HepG2 (cell line): ENCODE data around the gene TRIM31. TPM values are rescaled to one million over a fixed set of nuclear protein-coding genes. Genes with fewer than 3 reads are reported as not detected.

Experiments used
- ATAC-seq: fragments of 200-7000 bp; cut with Tn5 transposase; 3 replicates; pipeline ENCODE4 v1.9.1; 2020; ENCODE audit warnings: mild to moderate bottlenecking, moderate library complexity
- BruUV-seq: library from RNA; stranded (reverse); fragments of 400-500 nt; replicated peaks from 2 replicates; lab custom pipeline; 2021; lab: Mats Ljungman, UMichigan
- CTCF ChIA-PET: fragments of 300-600 bp; formaldehyde crosslinking; extraction: SDS; loops from one replicate; lab custom pipeline; 2021; ENCODE audit warnings: low total read pairs, inconsistent platforms, low intra/inter-chr PET ratio; lab: Yijun Ruan, JAX
- POLR2A ChIA-PET: fragments of 350-600 bp; sonication (Branson Sonifier 250); formaldehyde crosslinking; loops from one replicate; lab custom pipeline; 2020; ENCODE audit warnings: antibody characterized with exemption, inconsistent platforms; lab: Yijun Ruan, JAX
- DNase-seq: peaks from one replicate; pipeline ENCODE4 v3.0.0-alpha.2; 2015; ENCODE audit warnings: low spot score
- FAIRE-seq: peaks from 3 replicates; lab custom pipeline; 2011; peaks lifted over from hg19 to GRCh38; lab: Jason Lieb, UNC
- H2AFZ ChIP-seq: one replicate; pipeline ENCODE4 v1.6.1; 2011; ENCODE audit warnings: low read length, inconsistent platforms
- H3K27ac ChIP-seq: fragments of 300-600 bp; 3 replicates; pipeline ENCODE4 v1.8.0; 2011; ENCODE audit warnings: mixed run types, mild to moderate bottlenecking, mixed read lengths, low read length, inconsistent platforms; ENCODE audit not compliant: insufficient read depth; ENCODE audit errors: extremely low read length
- H3K27me3 ChIP-seq, 2 experiments: fragments of 200-600 bp in 1 of 2; 2 replicates in 1 of 2; 3 replicates in 1 of 2; pipeline versions ENCODE4 v1.6.0 to v1.8.0; 2011; ENCODE audit warnings: low read length in 2 of 2, mild to moderate bottlenecking in 2 of 2, moderate library complexity in 2 of 2, inconsistent platforms in 1 of 2; ENCODE audit not compliant: insufficient read depth in 2 of 2, control insufficient read depth in 1 of 2
- H3K36me3 ChIP-seq, 2 experiments: fragments of 200-600 bp in 1 of 2; replicated peaks in 1 of 2; 2 replicates in 1 of 2; 3 replicates in 1 of 2; pipeline versions ENCODE4 v1.5.1 to v1.8.0; 2011; ENCODE audit warnings: low read length in 2 of 2, inconsistent platforms in 1 of 2; ENCODE audit not compliant: insufficient read depth in 2 of 2, control insufficient read depth in 1 of 2
- H3K4me1 ChIP-seq: 2 replicates; pipeline ENCODE4 v1.5.1; 2012; ENCODE audit warnings: low read length, inconsistent platforms; ENCODE audit not compliant: insufficient read depth
- H3K4me2 ChIP-seq: 2 replicates; pipeline ENCODE4 v1.6.0; 2011; ENCODE audit warnings: low read depth, low read length, inconsistent platforms
- H3K4me3 ChIP-seq, 3 experiments: fragments of 200-600 bp in 1 of 3; sonication (generic), shearing (Covaris generic) in 1 of 3; replicated peaks in 1 of 3; 2 replicates each; pipeline ENCODE4 v1.5.1; 2011 to 2016; ENCODE audit warnings: low read length in 3 of 3, inconsistent platforms in 2 of 3, low read depth in 2 of 3, mild to moderate bottlenecking in 2 of 3, control low read depth in 1 of 3, mixed read lengths in 1 of 3; ENCODE audit not compliant: insufficient read depth in 1 of 3
- H3K79me2 ChIP-seq: one replicate; pipeline ENCODE4 v1.6.1; 2011; ENCODE audit warnings: low read length, inconsistent platforms; ENCODE audit not compliant: insufficient read depth
- H3K9ac ChIP-seq: 2 replicates; pipeline ENCODE4 v1.6.0; 2011; ENCODE audit warnings: mild to moderate bottlenecking, low read depth, low read length, inconsistent platforms; ENCODE audit not compliant: insufficient read depth
- H3K9me3 ChIP-seq: 2 replicates; pipeline ENCODE4 v1.5.1; 2012; ENCODE audit warnings: mild to moderate bottlenecking, low read length
- H4K20me1 ChIP-seq: 2 replicates; pipeline ENCODE4 v1.6.0; 2011; ENCODE audit warnings: inconsistent platforms, mild to moderate bottlenecking, low read length, moderate library complexity; ENCODE audit not compliant: insufficient read depth
- AHR ChIP-seq: IDR thresholded peaks from 2 replicates; pipeline ENCODE4 v1.6.1; 2018; ENCODE audit warnings: missing genetic modification reagents, missing compliant biosample characterization
- ATRX ChIP-seq: sonication (generic); formaldehyde crosslinking; IDR thresholded peaks from 2 replicates; pipeline ENCODE4 v1.4.0; 2020; ENCODE audit warnings: missing genetic modification reagents, borderline replicate concordance
- HHEX ChIP-seq: IDR thresholded peaks from 2 replicates; pipeline ENCODE4 v1.6.1; 2016; ENCODE audit warnings: control low read depth
- KIAA2018 ChIP-seq: sonication (generic); formaldehyde crosslinking; IDR thresholded peaks from 2 replicates; pipeline ENCODE4 v1.5.0; 2020; ENCODE audit warnings: mild to moderate bottlenecking, missing genetic modification reagents, borderline replicate concordance
- NCOA5 ChIP-seq: sonication (generic); formaldehyde crosslinking; IDR thresholded peaks from 2 replicates; pipeline ENCODE4 v1.4.0; 2020; ENCODE audit warnings: missing genetic modification reagents
- SMAD3 ChIP-seq: sonication (generic); formaldehyde crosslinking; IDR thresholded peaks from 2 replicates; pipeline ENCODE4 v1.4.0; 2020; ENCODE audit warnings: missing genetic modification reagents
- ZNF768 ChIP-seq: sonication (generic); formaldehyde crosslinking; IDR thresholded peaks from 2 replicates; pipeline ENCODE4 v1.4.0; 2020; ENCODE audit warnings: missing genetic modification reagents
- WGBS: methylation state at CpG from one replicate; pipeline ENCODE4 v1.1.6; 2017; ENCODE audit warnings: low lambda C conversion rate; 5-methylcytosine and 5-hydroxymethylcytosine counted together
- in situ Hi-C: cut with HindIII; loops from 2 replicates; pipeline ENCODE4 v1.10.0; 2017; ENCODE audit warnings: low pct_unique_long_range_greater_than_20kb; ENCODE audit not compliant: extremely low pct_ligation_motif_present
- intact Hi-C: fragments of 100-400 bp; cut with micrococcal nuclease; formaldehyde crosslinking; loops from one replicate; pipeline ENCODE4 v1.10.0; 2022; ENCODE audit not compliant: unreplicated experiment
- polyA plus RNA-seq, 8 experiments: library from polyadenylated mRNA; depleted of rRNA in 3 of 8; stranded (reverse) in 7 of 8; unstranded in 1 of 8; fragments of >200 nt; fragmentation: Illumina TruSeq in 4 of 8; extraction: Trizol in 4 of 8; gene quantifications; 2 replicates each; pipeline versions ENCODE4 v1.2.1 to v1.2.3, GENCODE V29; 2011 to 2016; ENCODE audit warnings: low read depth in 4 of 8, missing spikeins in 1 of 8, mixed read lengths in 1 of 8; ENCODE audit not compliant: insufficient read depth in 1 of 8
- total RNA-seq, 5 experiments: library from RNA; depleted of rRNA; stranded (reverse); fragments of >200 nt; fragmentation: Illumina TruSeq; extraction: Trizol; gene quantifications; 2 replicates each; pipeline ENCODE4 v1.2.3, GENCODE V29; 2016; ENCODE audit warnings: low read depth in 1 of 5

TRIM31 gene
- total and polyA plus RNA-seq, 2 of the 13 experiments (the other 11 are each of a cell fraction or from before 2014, with no cell fraction given), result 0.13 to 0.51 TPM

GRCh38 chr6:30093951-30094661 lies 18.8 kb downstream of the TRIM31 start:
- WGBS, result 41% methylated on average over 5 of the region's 5 CpGs
- Histone ChIP-seq H4K20me1 (no peaks in the 10 kb centered on the region), H2AFZ (no peak overlapping the region), H3K4me2 (no peak overlapping the region), H3K79me2 (no peaks in the 10 kb centered on the region), H3K4me3 (no peak overlapping the region), H3K9ac (no peak overlapping the region), H3K9me3 (no peaks in the 10 kb centered on the region), H3K4me1 (peaks cover 78% of the 10 kb centered on the region), H3K27ac (no peak overlapping the region), H3K36me3 (no peaks in the 10 kb centered on the region), H3K27me3 (peaks cover 2 to 25% of the 10 kb centered on the region in 2 experiments; a peak in 3 of 5 replicates)
- CTCF ChIA-PET, result no interaction called here
- FAIRE-seq, result no peak
- BruUV-seq, result no TSS peak
- no peak for DNase-seq
- POLR2A ChIA-PET, result interaction anchor here (1.1 to 2.3 kb wide), 2 partner anchors 8 to 27 kb away, joined by 3 to 13 read pairs; partner anchors contain the start of gene PPP1R11
- TF ChIP-seq NCOA5 (CRISPR knock-in tag) (no peak), SMAD3 (CRISPR knock-in tag) (no peak), ZNF768 (no peak), KIAA2018 (CRISPR knock-in tag) (no peak), HHEX (CRISPR knock-in tag) (no peak), AHR (no peak), ATRX (no peak)
- in situ Hi-C loops, result no loop called here
- no peak for ATAC-seq
- intact Hi-C loops, result no loop called here
